Measurements from ENCODE around the gene GPRC5B.

GPRC5B gene

DNA sequence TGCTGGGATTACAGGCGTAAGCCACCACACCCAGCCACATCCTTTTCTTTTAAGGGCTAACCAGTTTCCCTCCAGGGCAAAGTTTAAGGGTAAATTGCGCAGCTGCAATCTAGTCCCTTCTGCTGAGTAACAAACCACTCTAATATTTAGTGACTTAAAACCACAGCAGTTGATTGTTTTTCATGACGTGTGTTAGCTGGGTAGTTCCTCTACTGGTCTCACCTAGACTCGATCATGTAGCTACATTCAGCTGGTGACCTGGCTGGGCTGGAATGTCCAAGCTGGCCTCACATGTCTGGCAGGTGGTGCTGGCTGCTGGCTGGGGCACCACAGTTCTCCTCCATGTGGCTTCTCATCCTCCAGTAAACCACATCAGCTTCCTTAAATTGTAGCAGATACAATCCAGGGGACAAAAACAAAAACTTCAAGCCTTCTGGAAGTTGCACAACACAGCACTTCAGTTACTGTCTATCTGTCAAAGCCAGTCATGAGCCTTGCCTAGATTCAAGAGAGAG is 75.5 kb downstream of the GPRC5B start:
- DNase-seq = no peak

DNA sequence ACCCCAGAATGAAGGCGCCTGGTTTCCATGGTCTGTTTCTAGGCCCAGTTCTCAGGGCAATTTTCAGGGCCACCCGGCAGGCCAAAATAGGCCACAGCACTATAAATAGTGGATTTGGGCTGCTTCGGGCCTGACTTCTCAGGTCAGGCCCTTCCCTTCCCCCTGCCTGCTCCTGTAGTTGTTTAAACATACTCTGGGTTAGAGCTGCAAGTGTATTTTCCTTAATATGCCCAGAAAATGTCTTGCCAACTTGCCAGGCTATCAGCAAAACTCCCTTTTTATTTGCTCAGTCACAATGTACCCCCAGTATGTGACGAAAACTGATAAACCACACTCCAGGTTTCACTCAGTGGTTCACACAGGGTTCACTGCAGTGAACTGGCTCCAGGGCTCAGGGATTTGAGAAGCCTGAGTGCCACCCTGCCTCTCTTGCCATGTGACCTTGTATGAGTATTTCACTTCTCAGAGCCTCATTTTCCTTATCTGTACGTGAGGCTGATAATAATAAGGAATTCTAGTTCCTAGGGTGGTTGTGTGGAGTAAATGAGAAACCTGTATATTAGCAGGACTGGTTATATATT is 76.5 kb downstream of the GPRC5B start:
- DNase-seq = no peak

Measured in SW 1271 (cell line).